ENCODE data around the gene FOXK1.
"Not testable (repeated sequence)": the region's sequence is repeated elsewhere in the genome, so short reads cannot be mapped to it uniquely, and the experiment has no call there.

Gene FOXK1

GRCh38 chr7:4787947-4788626, 106.0 kb downstream of the FOXK1 start:
- no peak for DNase-seq

GRCh38 chr7:4788627-4789189, 106.6 kb downstream of the FOXK1 start:
- DNase-seq: no peak

GRCh38 chr7:4789194-4790077, 107.3 kb downstream of the FOXK1 start:
- DNase-seq: no peak

- no peak for DNase-seq
Measured at GRCh38 chr7:4790078-4790465, 108.0 kb downstream of the FOXK1 start.

- no peak for DNase-seq
Measured at GRCh38 chr7:4790516-4790991, 108.5 kb downstream of the FOXK1 start.

- no peak for DNase-seq
Measured at GRCh38 chr7:4791101-4791737, 109.1 kb downstream of the FOXK1 start.

GRCh38 chr7:4791738-4792536, 109.8 kb downstream of the FOXK1 start:
- no peak for DNase-seq

GRCh38 chr7:4792537-4793126, 110.5 kb downstream of the FOXK1 start:
- DNase-seq: no peak

- DNase-seq: not testable (repeated sequence)
Measured at GRCh38 chr7:4793385-4793993, 111.4 kb downstream of the FOXK1 start.

GRCh38 chr7:4794171-4794570, 112.1 kb downstream of the FOXK1 start:
- DNase-seq: not testable (repeated sequence)

GRCh38 chr7:4794591-4795350, 112.7 kb downstream of the FOXK1 start:
- DNase-seq: no peak

GRCh38 chr7:4796453-4796852, 114.4 kb downstream of the FOXK1 start:
- DNase-seq: no peak

- DNase-seq: no peak
Measured at GRCh38 chr7:4797858-4798705, 116.0 kb downstream of the FOXK1 start.

- no peak for DNase-seq
Measured at GRCh38 chr7:4798706-4799235, 116.7 kb downstream of the FOXK1 start.

GRCh38 chr7:4799508-4800268, 117.6 kb downstream of the FOXK1 start:
- DNase-seq: no peak

- no peak for DNase-seq
Measured at GRCh38 chr7:4800487-4800886, 118.4 kb downstream of the FOXK1 start.

- DNase-seq: no peak
Measured at GRCh38 chr7:4800926-4801838, 119.1 kb downstream of the FOXK1 start.

GRCh38 chr7:4801839-4802231, 119.7 kb downstream of the FOXK1 start:
- DNase-seq: no peak

All from NCI-H2227 treated with DMSO at 0.1 percent for 48 hours (cell line).